RWPE1 (cell line): ENCODE data around the gene ARIH2.

Experiments used
- CTCF ChIA-PET: fragments of 350-600 bp; sonication (Branson Sonifier 250); formaldehyde crosslinking; extraction: SDS; loops from one replicate; lab custom pipeline; 2021; lab: Yijun Ruan, JAX
- POLR2A ChIA-PET: fragments of 400-600 bp; formaldehyde crosslinking; extraction: SDS; loops from one replicate; lab custom pipeline; 2020; ENCODE audit warnings: antibody characterized with exemption; ENCODE audit not compliant: low non-redundant PET; lab: Yijun Ruan, JAX
- DNase-seq: peaks from one replicate; pipeline ENCODE4 v3.0.0; 2012; ENCODE audit warnings: low spot score
- H3K27ac ChIP-seq: fragments of 450-650 bp; 2 replicates; pipeline ENCODE4 v1.5.1; 2017
- TF ChIP-seq, protein P1 (sequence below): fragments of 450-650 bp; conservative IDR thresholded peaks from 2 replicates; pipeline ENCODE4 v1.5.1; 2017; ENCODE audit warnings: low read depth, mild to moderate bottlenecking

The ARIH2 gene

DNA sequence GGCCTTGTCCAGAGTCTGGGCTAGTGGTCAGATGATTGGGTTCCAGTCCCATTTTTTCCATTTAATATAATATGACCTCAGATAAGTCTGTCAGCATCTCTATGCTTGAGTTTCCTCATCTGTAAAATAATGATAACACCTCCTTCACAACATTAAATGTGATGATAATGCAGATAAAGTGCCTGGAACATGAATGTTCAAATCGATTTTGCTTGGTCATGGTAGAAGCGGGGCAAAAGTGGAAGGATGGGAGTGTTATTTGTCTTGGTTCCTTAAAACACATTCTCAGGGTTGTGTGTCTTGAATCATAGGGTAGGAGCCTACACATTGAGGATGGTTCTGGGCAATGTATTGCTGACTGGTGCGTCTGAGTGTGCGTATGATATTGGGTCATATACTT, 16.9 kb downstream of the ARIH2 start:
- CTCF ChIA-PET = no interaction called here
- POLR2A ChIA-PET = no interaction called here
- TF ChIP-seq, protein P1, sequence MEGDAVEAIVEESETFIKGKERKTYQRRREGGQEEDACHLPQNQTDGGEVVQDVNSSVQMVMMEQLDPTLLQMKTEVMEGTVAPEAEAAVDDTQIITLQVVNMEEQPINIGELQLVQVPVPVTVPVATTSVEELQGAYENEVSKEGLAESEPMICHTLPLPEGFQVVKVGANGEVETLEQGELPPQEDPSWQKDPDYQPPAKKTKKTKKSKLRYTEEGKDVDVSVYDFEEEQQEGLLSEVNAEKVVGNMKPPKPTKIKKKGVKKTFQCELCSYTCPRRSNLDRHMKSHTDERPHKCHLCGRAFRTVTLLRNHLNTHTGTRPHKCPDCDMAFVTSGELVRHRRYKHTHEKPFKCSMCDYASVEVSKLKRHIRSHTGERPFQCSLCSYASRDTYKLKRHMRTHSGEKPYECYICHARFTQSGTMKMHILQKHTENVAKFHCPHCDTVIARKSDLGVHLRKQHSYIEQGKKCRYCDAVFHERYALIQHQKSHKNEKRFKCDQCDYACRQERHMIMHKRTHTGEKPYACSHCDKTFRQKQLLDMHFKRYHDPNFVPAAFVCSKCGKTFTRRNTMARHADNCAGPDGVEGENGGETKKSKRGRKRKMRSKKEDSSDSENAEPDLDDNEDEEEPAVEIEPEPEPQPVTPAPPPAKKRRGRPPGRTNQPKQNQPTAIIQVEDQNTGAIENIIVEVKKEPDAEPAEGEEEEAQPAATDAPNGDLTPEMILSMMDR = no peak
- DNase-seq = no peak
- H3K27ac ChIP-seq = no peak overlapping the region

DNA sequence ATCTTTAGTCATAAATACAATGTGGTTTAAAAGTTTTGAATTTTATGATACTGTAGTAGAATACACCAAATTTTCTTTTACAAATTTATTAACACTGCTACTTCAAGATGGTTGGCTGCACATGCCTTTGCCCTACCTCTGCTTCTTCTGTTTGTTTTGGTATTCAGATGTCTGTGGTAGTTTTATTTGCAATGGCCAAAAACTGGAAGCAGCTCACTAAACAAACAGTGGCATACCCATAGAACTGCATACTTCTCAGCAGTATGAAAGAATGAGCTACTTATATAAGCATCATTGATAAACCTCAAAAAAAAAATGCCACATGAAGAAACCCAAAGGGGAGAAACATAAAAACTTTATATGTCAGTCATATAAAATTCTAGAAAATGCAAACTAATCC, 19.5 kb downstream of the ARIH2 start:
- TF ChIP-seq, protein P1 = no peak
- no peak overlapping the region for H3K27ac ChIP-seq
- no peak for DNase-seq
- POLR2A ChIA-PET = no interaction called here
- CTCF ChIA-PET = no interaction called here

GRCh38 chr3:48938689-48939088, 20.0 kb downstream of the ARIH2 start:
- CTCF ChIA-PET = no interaction called here
- TF ChIP-seq, protein P1 = no peak

DNA sequence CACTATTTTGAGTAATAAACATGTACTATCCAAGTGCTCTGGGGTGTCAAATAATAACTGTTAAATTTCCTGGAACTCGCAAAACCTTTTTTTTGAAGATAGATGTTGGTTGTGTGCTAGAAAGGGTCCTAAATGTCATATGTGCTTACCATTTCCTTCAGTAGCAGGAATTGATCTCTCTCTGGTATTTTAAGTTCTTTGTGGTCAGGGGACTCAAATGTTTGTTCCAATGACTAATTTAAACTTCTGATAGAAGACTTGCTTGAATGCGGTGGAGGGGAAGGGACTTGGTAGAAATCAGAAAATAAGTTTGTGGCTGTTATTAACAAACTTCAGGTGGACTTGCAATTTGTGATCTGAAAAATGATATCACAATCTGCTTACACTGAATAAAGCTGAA, 26.8 kb downstream of the ARIH2 start:
- CTCF ChIA-PET = no interaction called here
- H3K27ac ChIP-seq = no peak overlapping the region
- no peak for DNase-seq
- TF ChIP-seq, protein P1 = no peak
- POLR2A ChIA-PET = no interaction called here

More at GRCh38 chr3:48938689-48939088, 20.0 kb downstream of the ARIH2 start:
- no peak overlapping the region for H3K27ac ChIP-seq
- POLR2A ChIA-PET = no interaction called here
- no peak for DNase-seq

GRCh38 chr3:48945891-48946549, 27.4 kb downstream of the ARIH2 start:
- CTCF ChIA-PET = no interaction called here
- TF ChIP-seq, protein P1 = no peak
- POLR2A ChIA-PET = no interaction called here
- H3K27ac ChIP-seq = no peak overlapping the region
- DNase-seq = no peak

DNA sequence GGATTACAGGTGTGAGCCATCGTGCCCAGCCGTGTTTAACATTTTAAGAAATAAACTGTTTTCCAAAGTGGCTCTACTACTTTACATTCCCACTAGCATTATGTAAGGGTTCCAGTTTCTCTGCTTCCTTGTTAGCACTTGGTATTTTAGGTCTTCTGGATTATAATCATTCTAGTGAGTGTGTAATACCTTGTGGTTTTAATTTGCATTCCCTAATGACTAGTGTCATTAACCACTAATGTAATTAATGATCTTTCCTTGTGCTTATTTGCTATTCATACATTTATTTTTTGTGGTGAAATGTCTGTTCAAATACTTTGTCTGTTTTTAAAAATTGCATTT, 30.7 kb downstream of the ARIH2 start:
- ChIA-PET POLR2A (no interaction called here), CTCF (no interaction called here)
- no peak overlapping the region for H3K27ac ChIP-seq
- DNase-seq = no peak
- TF ChIP-seq, protein P1 = no peak

- ChIA-PET POLR2A (no interaction called here), CTCF (interaction anchor here (0.6 kb wide), 1 partner anchor 71 kb away, joined by 3 read pairs; no protein-coding TSS in a partner anchor)
- DNase-seq = no peak
- TF ChIP-seq, protein P1 = no peak
- no peak overlapping the region for H3K27ac ChIP-seq
Observed at GRCh38 chr3:48950051-48950450, 31.4 kb downstream of the ARIH2 start.
